ENCODE measurements around the gene LHFPL2. TPM values are rescaled to one million over a fixed set of nuclear protein-coding genes. Genes with fewer than 3 reads are reported as not detected.

LHFPL2 gene
- total and polyA plus RNA-seq, 2 donors (not counting 1 experiment from before 2014, with no cell fraction given), result 3.8 to 35.5 TPM

DNA sequence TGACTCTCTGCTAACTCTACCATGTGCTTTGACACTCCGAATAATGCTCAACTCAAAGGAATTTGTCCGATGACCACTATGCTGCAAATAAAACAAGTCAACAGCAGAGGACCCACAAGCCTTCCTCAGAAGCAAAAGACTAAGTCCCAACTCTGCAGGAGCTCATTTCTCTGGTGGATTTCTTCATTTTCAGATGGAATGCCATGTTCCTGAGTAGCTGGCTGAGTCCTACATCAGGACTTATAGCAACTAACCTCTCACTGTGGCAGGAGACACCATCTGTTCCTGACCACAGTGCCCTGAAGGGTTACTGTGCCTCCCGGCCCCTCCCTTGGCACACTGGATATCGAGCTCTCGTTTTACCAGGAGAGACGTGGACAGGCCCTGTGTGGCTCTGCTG, 20.8 kb downstream of the LHFPL2 start:
- no peak overlapping the region for H2AFZ ChIP-seq (ENCODE audit: insufficient read depth, low read depth, low read length, poor library complexity, severe bottlenecking)
- ChIA-PET CTCF (interaction anchor here (0.6 to 1.2 kb wide), 2 partner anchors 10 to 91 kb away, joined by 3 read pairs; no protein-coding TSS in a partner anchor), POLR2A (no interaction called here)
- H3K9me3 Mint-ChIP-seq (ENCODE audit: insufficient read depth), result no peaks in the 10 kb centered on the region
- no peak overlapping the region for H3K27ac Mint-ChIP-seq
- TF ChIP-seq, protein P1, sequence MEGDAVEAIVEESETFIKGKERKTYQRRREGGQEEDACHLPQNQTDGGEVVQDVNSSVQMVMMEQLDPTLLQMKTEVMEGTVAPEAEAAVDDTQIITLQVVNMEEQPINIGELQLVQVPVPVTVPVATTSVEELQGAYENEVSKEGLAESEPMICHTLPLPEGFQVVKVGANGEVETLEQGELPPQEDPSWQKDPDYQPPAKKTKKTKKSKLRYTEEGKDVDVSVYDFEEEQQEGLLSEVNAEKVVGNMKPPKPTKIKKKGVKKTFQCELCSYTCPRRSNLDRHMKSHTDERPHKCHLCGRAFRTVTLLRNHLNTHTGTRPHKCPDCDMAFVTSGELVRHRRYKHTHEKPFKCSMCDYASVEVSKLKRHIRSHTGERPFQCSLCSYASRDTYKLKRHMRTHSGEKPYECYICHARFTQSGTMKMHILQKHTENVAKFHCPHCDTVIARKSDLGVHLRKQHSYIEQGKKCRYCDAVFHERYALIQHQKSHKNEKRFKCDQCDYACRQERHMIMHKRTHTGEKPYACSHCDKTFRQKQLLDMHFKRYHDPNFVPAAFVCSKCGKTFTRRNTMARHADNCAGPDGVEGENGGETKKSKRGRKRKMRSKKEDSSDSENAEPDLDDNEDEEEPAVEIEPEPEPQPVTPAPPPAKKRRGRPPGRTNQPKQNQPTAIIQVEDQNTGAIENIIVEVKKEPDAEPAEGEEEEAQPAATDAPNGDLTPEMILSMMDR (IDR thresholded peaks at IDR 0.05), result no peak
- no peak for TF ChIP-seq EZH2 (IDR thresholded peaks at IDR 0.05; ENCODE audit: borderline replicate concordance, insufficient read depth, low read depth, low read length, poor library complexity, severe bottlenecking)
- no peaks in the 10 kb centered on the region for H3K9me3 ChIP-seq (ENCODE audit: control extremely low read depth in 1 of 3, control insufficient read depth in 2 of 3, insufficient read depth in 1 of 3, low read length in 2 of 3)
- H3K4me1 ChIP-seq (ENCODE audit: control insufficient read depth in 2 of 2, insufficient read depth in 2 of 2, low read length in 2 of 2), result peaks cover 25 to 28% of the 10 kb centered on the region in 2 donors
- peaks cover 31% of the 10 kb centered on the region for H3K4me1 Mint-ChIP-seq
- WGBS (ENCODE audit: insufficient coverage), result over 99% methylated on average over 6 of the region's 6 CpGs
- no peak overlapping the region for H3K4me3 Mint-ChIP-seq
- no peaks in the 10 kb centered on the region for H3K27me3 ChIP-seq (replicated peaks in 1 of 4; ENCODE audit: control extremely low read depth in 1 of 4, control insufficient read depth in 3 of 4, insufficient read depth in 4 of 4, low read length in 3 of 4)
- no peaks in the 10 kb centered on the region for H3K27me3 Mint-ChIP-seq
- ATAC-seq (ENCODE audit: low read depth), result no peak
- no peak overlapping the region for H3K27ac ChIP-seq (ENCODE audit: low read length in 2 of 2)
- no peak overlapping the region for H3K4me3 ChIP-seq (ENCODE audit: control extremely low read depth in 1 of 5, extremely low read depth in 1 of 5, insufficient read depth in 1 of 5, low read depth in 2 of 5, low read length in 4 of 5)
- intact Hi-C loops (cut with micrococcal nuclease), result no loop called here
- peaks cover 0 to 12% of the 10 kb centered on the region in 2 experiments for H3K36me3 ChIP-seq (replicated peaks in 1 of 2; ENCODE audit: control extremely low read depth in 1 of 2, control insufficient read depth in 1 of 2, extremely low read depth in 1 of 2, insufficient read depth in 2 of 2, low read length in 1 of 2)
- DNase-seq, result no peak
- no peak overlapping the region for H3K9ac ChIP-seq (ENCODE audit: low read length)
- no peaks in the 10 kb centered on the region for H3K79me2 ChIP-seq (ENCODE audit: control insufficient read depth, insufficient read depth, low read length)
- peak overlapping the region; percentile 40 for H3K4me2 ChIP-seq (replicated peaks; ENCODE audit: low read depth, low read length, poor library complexity, severe bottlenecking)
- no peaks in the 10 kb centered on the region for H4K20me1 ChIP-seq (ENCODE audit: control insufficient read depth, insufficient read depth, low read length, poor library complexity, severe bottlenecking)

DNA sequence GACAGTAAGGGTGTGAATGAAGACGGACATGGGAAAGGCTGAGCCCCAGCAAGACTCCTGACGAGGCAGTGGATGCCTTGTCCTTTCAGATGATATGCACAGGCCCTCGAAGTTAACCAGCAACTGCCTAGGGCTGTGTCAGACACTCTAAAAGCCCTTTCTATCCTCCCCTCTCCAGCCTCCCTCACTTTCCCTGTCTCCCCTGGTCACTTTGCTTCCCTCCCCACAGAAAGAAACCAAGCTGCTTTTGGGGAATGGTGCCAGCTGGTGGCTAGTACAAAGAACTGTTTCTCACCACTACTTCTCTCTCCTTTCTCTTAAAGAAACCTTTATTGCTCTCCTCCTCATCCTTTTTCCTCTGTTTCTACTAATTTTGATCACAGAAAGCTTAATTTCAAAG, 21.4 kb downstream of the LHFPL2 start:
- no peak for ATAC-seq (ENCODE audit: low read depth)

More for the DNA sequence above, 21.4 kb downstream of the LHFPL2 start:
- Mint-ChIP-seq H3K27ac (no peak overlapping the region), H3K27me3 (no peaks in the 10 kb centered on the region), H3K4me1 (peaks cover 30% of the 10 kb centered on the region), H3K4me3 (no peak overlapping the region), H3K9me3 (ENCODE audit: insufficient read depth) (no peaks in the 10 kb centered on the region)
- no peaks in the 10 kb centered on the region for H3K27me3 ChIP-seq (replicated peaks in 1 of 4; ENCODE audit: control extremely low read depth in 1 of 4, control insufficient read depth in 3 of 4, insufficient read depth in 4 of 4, low read length in 3 of 4)
- 83% methylated on average over 3 of the region's 3 CpGs for WGBS (ENCODE audit: insufficient coverage)
- ChIA-PET POLR2A (no interaction called here), CTCF (interaction anchor here (0.5 to 1.2 kb wide), 3 partner anchors 10 to 92 kb away, joined by 3 read pairs; no protein-coding TSS in a partner anchor)
- H3K27ac ChIP-seq (ENCODE audit: low read length in 2 of 2), result no peak overlapping the region
- no peak overlapping the region for H3K4me3 ChIP-seq (ENCODE audit: control extremely low read depth in 1 of 5, extremely low read depth in 1 of 5, insufficient read depth in 1 of 5, low read depth in 2 of 5, low read length in 4 of 5)
- no peak overlapping the region for H2AFZ ChIP-seq (ENCODE audit: insufficient read depth, low read depth, low read length, poor library complexity, severe bottlenecking)
- peaks cover 23 to 24% of the 10 kb centered on the region in 2 donors for H3K4me1 ChIP-seq (ENCODE audit: control insufficient read depth in 2 of 2, insufficient read depth in 2 of 2, low read length in 2 of 2)
- no peaks in the 10 kb centered on the region for H3K79me2 ChIP-seq (ENCODE audit: control insufficient read depth, insufficient read depth, low read length)
- no peak for TF ChIP-seq EZH2 (IDR thresholded peaks at IDR 0.05; ENCODE audit: borderline replicate concordance, insufficient read depth, low read depth, low read length, poor library complexity, severe bottlenecking)
- TF ChIP-seq, protein P1 (IDR thresholded peaks at IDR 0.05), result no peak
- no peak overlapping the region for H3K4me2 ChIP-seq (replicated peaks; ENCODE audit: low read depth, low read length, poor library complexity, severe bottlenecking)
- H4K20me1 ChIP-seq (ENCODE audit: control insufficient read depth, insufficient read depth, low read length, poor library complexity, severe bottlenecking), result no peaks in the 10 kb centered on the region
- no peaks in the 10 kb centered on the region for H3K9me3 ChIP-seq (ENCODE audit: control extremely low read depth in 1 of 3, control insufficient read depth in 2 of 3, insufficient read depth in 1 of 3, low read length in 2 of 3)
- H3K9ac ChIP-seq (ENCODE audit: low read length), result no peak overlapping the region
- DNase-seq, result no peak
- H3K36me3 ChIP-seq (replicated peaks in 1 of 2; ENCODE audit: control extremely low read depth in 1 of 2, control insufficient read depth in 1 of 2, extremely low read depth in 1 of 2, insufficient read depth in 2 of 2, low read length in 1 of 2), result peaks cover 0 to 8% of the 10 kb centered on the region in 2 experiments
- intact Hi-C loops (cut with micrococcal nuclease), result no loop called here
